ENCODE data around the gene MRPS26.
"Not testable (repeated sequence)": the region's sequence is repeated elsewhere in the genome, so short reads cannot be mapped to it uniquely, and the experiment has no call there.

MRPS26 gene

DNA sequence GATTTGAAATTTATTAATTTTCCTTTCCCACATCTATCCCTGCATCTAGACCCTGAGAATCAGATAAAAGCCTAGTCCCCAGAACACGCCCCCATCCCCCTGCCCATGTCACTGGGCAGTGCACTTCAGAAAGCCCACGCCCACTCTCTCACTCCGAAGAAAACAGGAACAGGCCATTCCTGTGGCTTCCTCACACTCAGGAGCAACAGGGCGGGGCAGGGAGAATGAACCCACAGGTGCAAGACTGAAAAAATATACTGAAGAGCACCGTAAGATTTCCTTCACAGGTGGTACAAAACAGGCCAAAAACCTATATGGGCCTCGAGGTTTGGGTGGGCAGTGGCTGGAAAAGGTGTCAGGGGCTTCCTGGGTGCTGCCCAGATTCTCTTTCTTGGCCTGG lies 29.0 kb downstream of the MRPS26 start:
- no peak for DNase-seq (ENCODE audit: low read depth, low spot score)

DNA sequence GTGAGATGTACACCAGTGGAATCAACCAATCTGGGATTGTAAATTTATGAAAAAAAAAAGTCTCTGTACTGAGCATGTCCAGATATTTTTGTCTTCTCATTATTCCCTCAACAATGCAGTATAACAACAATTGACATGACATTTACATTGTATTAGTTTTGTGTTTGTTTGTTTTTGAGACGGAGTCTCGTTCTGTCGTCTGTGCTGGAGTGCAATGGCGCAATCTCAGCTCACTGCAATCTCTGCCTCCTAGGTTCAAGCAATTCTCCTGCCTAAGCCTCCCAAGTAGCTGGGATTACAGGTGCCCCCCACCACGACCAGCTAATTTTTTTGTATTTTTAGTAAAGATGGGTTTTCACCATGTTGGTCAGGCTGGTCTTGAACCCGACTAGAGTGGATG lies 29.5 kb downstream of the MRPS26 start:
- not testable (repeated sequence) for DNase-seq (ENCODE audit: low read depth, low spot score)

DNA sequence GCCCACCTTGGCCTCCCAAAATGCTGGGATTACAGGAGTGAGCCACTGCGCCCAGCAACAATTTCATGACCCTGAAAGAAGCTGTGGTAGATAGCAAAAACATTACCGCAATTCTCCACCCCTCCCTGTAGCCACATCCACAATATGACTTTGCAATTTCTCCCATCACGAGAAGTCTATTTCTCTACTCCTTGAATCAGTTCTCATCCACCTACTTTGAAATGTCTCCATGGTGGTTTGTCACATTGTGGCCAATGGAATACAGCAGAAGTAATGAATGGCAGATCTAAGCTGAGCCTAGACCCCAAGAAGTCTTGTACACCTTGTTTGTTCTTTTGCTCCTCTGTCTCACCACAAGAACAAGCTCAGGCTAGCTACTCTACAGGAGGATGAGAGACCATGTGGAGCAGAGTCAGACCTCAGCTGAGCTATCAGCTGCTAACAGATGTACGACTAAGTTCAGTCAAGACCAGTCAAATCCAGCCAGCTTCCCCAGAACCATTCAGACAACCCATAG lies 31.8 kb downstream of the MRPS26 start:
- no peak for DNase-seq (ENCODE audit: low read depth, low spot score)

DNA sequence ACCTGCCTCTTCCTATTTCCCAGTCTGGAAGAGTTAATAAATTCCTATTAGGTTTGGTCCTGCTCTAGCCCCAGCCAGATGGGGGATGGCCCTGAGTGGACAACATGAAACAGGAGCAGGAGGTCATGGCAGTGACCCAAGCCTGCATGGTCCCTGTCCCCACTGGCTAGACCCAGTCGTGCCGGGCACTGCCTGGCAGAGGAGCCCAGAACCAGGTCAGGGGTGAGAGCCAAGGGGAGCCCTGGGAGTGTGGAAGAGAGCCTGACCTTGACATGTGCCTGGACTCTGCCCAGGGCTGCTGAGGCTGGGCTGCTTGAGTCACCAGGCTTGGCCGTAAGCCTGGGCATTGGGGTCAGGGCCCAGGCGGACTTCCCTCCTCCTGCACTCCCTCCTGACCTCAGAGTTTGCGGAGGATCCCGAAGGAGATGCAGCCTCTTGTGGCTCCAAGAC lies 35.1 kb downstream of the MRPS26 start:
- no peak for DNase-seq (ENCODE audit: low read depth, low spot score)

DNA sequence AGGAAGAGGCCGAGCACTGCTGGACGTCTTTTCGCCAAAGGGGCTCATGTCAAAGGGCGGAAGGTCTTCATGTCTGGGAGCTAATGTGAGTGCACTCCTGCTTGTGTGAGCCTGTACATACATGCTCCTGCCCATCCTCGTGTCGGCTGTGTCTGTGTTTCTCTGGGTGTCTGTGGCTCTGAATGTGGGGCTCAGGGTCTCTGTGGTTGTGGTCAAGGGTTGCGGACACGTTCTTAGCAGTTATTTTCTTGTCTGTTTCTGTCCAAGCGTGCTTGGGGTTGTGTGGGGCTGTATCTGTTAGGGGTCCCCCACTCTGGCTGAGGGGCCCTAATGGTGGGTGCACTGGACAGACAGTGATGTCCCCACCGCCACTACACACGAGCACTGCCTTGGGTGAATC lies 35.8 kb downstream of the MRPS26 start:
- DNase-seq (ENCODE audit: low read depth, low spot score): no peak

DNA sequence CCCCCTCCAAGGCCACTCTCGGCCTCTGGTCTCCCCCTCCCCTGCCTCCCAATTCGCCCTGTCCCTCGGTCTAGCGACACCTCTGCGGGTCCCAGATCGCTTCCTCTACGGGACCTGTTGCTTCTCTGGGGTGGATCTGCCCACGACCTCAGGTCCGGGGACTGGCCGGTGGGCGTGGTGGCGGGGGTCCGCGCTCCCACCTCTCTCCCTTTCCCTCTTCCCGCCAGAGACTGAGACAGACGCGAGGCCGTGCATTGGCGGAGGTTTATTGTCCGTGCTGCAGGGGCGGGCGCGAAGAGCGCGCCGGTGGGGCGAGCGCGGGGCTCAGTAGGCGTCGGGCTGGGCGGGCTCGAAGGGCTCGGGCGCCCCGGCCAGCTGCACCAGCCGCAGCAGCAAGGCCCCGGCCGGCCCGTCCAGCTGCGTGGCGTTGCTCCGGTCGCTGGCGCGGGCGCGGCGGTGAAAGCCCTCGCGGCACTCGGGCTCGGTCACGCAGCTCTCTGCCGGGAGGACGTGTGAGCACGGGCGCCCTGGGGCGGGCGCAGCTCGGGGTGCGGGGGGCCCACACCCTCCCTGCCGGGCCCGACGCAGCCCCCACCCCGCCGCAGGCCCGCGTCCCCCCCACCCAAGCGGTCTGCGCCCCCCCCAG lies 36.6 kb downstream of the MRPS26 start:
- no peak for DNase-seq (ENCODE audit: low read depth, low spot score)

DNA sequence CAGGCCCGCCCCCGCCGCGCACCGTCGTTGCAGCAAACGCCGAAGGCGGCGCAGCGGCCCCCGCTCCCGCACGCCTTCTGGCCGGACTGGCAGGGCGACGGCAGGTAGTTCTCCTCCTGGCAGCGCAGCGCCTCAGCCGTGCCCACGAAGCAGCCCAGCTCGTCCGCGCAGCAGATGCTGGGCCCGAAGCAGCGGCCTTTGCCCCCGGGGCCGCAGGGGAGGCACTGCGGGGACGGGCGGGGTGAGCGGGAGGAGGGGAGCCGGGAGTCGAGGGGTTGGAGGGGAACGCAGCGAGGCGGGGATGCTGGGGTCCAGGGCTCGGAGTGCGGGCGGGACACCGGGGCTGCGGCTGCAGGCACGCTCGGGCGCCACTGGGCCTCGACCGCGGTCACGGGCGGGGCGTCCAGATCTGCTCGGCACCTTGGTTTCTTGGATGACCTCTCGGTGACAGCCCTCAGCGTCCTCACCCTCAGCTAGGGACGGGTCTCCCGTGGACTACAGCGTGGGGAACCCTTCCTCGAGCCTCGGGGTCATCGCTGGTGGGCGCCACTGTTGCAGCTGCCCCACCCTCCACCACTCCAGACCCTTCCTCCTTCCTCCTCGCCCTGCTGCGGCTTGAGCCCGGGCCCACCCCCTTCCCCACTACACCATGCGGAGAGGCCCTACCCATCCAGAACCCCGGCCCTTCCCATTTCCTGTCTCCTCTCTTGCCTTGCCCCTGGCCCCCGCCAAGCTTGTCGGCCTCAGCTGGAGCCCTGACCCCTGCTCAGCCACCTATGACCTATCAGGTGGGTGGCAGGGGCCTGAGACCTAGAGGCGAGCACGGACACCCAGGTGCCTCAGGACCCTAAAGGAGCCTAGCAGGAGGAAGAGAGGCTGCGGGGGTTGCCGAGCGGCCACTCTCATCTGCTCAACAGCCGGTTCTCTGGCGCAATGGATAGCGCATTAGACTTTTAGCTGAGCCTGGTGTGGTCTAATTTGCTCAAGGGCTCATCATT lies 37.4 kb downstream of the MRPS26 start:
- no peak for DNase-seq (ENCODE audit: low read depth, low spot score)

DNA sequence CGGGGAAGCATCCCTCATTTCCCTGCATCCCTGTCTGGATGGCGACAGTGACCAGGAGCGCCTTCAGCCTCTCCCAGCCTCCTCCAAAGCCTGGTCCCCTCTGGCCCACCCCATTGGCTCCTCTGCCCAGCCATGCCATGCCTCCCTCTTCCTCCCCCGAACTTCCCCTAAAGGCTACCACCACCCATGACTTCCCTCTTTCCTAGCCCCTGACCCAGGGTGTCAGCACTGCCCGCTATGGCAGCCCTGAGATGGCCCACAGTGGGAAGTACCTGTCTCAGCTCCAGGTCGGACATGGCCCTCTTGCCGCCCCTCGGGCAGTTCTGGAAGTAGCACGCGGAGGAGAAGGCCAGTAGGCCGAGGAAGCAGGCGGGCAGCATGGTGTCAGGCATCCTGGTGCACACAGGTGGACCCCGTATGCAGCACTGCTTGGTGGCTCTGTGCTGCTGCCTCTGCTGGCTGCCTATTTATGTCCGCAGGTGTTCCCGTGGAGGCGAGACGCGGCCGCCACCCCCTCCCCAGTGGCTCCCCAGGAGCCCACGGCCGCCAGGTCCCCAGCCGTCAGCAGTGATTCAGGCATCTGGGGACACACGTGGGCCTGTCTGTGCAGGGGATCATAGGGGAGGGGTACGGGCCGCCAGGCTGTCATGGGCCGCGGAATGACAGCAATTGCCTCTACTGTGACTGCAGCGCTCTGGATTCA lies 38.6 kb downstream of the MRPS26 start, which contains the start of gene AVP:
Gene AVP, minus strand, starts transcription at position 442 of the 703 bp plus-strand sequence. Its CDS starts 50 bp downstream, at position 392.
- DNase-seq (ENCODE audit: low read depth, low spot score): no peak

DNA sequence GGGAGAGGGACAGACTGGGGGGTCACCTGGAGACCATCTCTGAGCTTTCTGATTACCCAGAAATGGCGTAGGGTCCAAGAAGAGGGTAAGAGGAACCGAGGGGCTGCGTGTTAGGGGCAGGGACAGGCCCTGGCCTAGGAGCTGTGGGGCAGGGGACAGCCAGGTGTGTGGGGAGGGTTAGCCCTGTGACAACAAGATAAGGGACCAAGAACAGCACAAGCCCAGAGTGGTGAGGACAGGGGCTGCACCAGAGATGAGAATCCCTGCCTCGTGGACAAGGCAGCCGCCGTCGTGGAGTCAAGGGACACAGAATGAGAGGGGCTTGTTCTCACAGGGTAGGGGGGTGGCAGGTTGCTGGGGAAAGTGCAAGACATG lies 39.1 kb downstream of the MRPS26 start:
- no peak for DNase-seq (ENCODE audit: low read depth, low spot score)

DNA sequence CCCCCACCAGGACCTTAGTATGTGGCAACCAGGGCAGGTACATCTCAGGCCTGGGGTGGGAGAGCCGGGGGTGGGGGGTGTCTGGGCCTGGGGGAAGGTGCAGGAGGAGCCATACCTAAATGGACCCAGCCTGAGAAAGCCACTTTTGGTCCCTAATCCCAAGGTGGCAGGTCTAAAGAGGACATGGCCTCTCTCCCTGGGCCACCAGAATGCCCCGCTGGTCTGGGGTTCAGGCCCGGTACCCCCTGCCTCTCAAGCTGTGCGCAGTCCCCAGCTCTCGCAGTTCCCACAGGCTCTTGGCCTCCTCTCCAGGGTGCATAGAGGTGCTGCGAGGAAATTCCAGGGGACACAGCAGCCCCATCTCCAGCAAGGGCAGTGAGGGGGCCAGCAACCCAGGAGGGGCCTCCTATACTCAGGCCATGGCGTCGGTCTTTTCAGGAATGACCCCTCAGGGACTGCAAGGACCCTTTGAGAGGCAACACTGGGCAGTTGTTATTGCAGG lies 39.8 kb downstream of the MRPS26 start:
- no peak for DNase-seq (ENCODE audit: low read depth, low spot score)

DNA sequence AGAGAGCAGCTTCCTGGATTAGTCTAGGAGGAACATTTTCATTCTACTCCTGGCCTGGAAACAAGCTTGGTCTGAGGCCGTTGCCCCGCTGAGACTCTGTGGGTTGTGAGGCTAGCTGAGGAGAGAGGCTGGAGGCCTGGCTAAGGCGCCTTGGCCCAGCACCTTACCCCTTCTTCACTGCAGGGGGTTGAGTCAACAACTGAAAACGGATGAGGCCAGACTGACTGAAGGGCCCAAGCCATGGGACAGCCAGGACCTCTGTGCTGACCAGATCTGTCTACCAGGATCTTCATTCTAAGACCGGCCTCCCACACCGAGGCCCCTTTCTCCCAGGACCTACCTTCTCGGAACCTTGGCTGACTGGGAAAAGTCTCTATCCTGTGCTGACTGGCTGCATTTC lies 42.2 kb downstream of the MRPS26 start:
- no peak for DNase-seq (ENCODE audit: low read depth, low spot score)

DNA sequence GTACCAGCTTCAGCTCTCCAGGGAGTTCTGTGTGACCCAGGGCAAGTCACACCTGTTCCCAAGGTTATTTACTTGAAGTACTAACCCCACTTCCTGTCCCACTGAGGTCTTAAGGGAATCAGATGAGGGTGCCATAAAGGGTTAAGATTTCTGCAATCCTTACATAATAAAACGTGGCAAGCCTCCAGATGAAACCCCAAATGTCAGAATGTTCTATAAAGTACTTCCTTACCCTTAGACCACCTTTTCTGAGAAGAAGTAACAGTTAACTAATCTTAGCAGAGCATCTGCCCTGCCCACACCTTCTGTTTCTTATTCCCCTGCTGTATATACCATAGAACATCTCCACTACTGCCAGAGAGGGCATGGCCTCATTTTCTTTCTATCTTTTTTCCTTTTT lies 44.7 kb downstream of the MRPS26 start:
- no peak for DNase-seq (ENCODE audit: low read depth, low spot score)

DNA sequence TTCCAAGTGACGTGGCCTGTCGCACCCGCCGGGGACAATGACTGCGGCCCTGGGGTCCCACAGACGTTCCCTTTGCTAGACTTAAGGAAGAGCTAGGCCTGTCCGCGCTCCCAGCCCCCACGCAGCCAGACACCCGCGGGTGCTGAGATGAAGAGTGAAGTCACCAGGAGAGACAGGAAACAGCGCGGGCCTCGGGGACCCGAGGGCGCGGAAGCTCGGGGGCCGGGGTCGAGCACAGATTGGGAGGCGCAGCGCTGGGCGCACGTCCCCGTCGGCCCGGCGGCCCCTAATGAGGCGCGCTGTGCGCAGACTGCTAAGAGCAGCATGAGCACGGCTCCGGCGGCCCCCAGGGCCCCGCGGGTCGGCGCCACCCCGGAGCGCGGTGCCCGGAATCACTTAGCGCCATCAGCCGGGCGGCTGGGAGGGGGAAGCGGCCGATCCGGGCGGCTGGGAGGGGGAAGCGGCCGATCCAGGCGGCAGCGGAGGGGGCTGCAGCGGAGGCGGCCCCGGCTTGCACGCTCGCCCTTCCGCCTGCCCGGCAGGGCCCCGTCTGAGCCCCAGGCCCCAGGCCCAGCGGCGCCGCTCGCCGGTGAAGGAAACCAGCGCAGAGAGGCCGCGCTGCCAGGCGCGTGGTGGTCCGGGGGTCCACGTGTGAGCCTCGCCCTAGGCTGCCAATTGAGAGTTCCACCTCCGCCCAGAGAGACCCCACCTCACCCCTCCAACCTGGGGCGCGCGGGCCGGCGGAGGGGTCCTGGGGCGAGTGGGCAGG lies 46.9 kb downstream of the MRPS26 start:
- peak; percentile 45 for DNase-seq (ENCODE audit: low read depth, low spot score)

DNA sequence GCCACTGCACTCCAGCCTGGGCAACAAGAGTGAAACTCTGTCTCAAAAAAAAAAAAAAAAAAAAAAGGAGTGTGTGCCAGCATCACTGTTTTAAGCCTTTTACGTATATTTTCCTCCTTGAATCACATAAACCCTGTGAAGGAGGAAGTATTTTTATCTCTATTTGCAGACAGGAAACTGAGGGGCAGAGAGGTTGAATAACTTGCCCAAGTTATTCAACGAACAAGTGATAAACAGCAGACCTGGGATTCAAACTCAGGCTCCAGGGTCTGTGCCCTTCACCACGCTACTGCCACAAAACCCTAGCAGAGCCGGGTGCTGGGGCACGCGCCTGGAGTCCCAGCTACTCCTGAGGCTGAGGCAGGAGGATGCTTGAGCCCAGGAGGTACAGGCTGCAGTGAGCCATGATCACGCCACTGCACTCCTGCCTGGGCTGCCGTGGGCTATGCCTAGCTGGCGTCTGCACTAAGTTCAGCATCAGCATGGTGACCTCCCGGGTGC lies 48.1 kb downstream of the MRPS26 start:
- no peak for DNase-seq (ENCODE audit: low read depth, low spot score)

DNA sequence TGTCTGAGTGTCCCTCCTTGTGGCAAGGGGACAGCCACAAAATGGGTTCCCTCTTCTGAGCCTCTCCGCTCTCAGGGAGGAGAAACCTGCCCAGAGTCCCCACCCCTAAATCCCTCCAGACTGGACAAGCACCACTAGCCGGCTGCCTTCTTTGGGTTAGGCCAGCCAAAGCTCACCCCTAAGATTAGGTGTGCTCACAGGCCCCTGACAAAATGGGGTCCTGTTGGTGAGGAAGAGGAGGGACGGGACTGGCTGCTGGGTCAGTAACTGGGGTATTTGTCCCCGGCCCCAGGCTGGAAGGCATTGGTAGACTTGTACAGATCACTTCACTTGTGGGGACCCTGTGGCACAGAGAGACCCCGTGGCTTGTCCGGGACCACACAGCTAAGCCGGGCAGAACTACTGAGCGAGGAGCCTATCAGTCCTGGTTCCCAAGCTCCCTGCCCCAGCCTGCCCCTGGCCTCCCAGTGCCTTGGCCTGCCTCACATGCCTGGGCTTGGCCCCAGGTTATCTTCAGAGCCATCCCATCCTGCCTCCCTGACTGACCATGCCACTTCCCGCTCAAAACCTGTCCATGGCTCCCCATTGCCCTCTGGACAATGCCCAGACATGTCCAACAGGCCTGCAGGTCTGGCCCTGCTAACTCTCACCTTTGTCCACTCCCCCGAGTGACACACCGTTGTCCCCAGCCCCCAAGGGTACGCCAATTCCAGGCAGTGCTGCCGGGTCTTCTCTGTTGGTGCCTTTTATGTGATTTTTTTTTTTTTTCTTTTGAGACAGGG lies 49.2 kb downstream of the MRPS26 start:
- DNase-seq (ENCODE audit: low read depth, low spot score): no peak
